HCT116 (cell line): ENCODE data around the gene SLC23A3. TPM values are rescaled to one million over a fixed set of nuclear protein-coding genes. Genes with fewer than 3 reads are reported as not detected.
A peak's percentile ranks its signal among the peaks of the same experiment; 100 is the strongest.

Source experiments
- ATAC-seq: fragments of 200-7000 bp; cut with Tn5 transposase; 2 replicates; pipeline ENCODE4 v1.9.1; 2020; ENCODE audit warnings: mild to moderate bottlenecking, moderate library complexity
- BruUV-seq: library from RNA; stranded (reverse); fragments of 400-500 nt; replicated peaks from 2 replicates; lab custom pipeline; 2021; lab: Mats Ljungman, UMichigan
- CTCF ChIA-PET: fragments of 300-600 bp; sonication (Branson Sonifier 250); formaldehyde crosslinking; loops from one replicate; lab custom pipeline; 2021; ENCODE audit warnings: antibody characterized with exemption; lab: Charles Lee
- POLR2A ChIA-PET: fragments of 300-600, 350-600 bp; sonication (Branson Sonifier 250); formaldehyde crosslinking; loops from one replicate; lab custom pipeline; 2021; ENCODE audit warnings: antibody characterized with exemption; lab: Charles Lee
- RAD21 ChIA-PET, 2 experiments: fragments of 300-600 bp; sonication (Branson Sonifier 250); formaldehyde crosslinking; loops; one replicate each; lab custom pipeline; 2023; ENCODE audit warnings: low total read pairs in 2 of 2; ENCODE audit not compliant: uncharacterized antibody in 2 of 2, unreplicated experiment in 2 of 2, low non-redundant PET in 1 of 2; lab: Charles Lee
- DNase-seq: peaks from one replicate; pipeline ENCODE4 v3.0.0-alpha.2; 2010; ENCODE audit warnings: low read depth, low spot score
- H2AFZ ChIP-seq: fragments of 200-600 bp; shearing (Covaris generic), sonication (generic); 2 replicates; pipeline ENCODE4 v1.6.1; 2017; ENCODE audit warnings: low read depth, mixed run types, mixed read lengths, antibody characterized with exemption, low read length; ENCODE audit not compliant: poor library complexity, severe bottlenecking
- H3K27ac ChIP-seq: 2 replicates; pipeline ENCODE4 v1.5.1; 2012; ENCODE audit warnings: low read depth, low read length
- H3K27me3 ChIP-seq: fragments of 200-600 bp; sonication (generic); 2 replicates; pipeline ENCODE4 v1.6.1; 2016; ENCODE audit warnings: mixed run types, low read length, mixed read lengths; ENCODE audit not compliant: insufficient read depth
- H3K36me3 ChIP-seq, 2 experiments: fragments of 200-500 bp in 1 of 2; fragments of 200-600 bp in 1 of 2; sonication (Bioruptor generic) in 1 of 2; sonication (generic) in 1 of 2; 2 replicates each; pipeline versions ENCODE4 v1.5.1 to v1.6.1; 2014 to 2016; ENCODE audit warnings: low read length in 2 of 2, inconsistent platforms in 1 of 2, mixed read lengths in 1 of 2, mixed run types in 1 of 2; ENCODE audit not compliant: insufficient read depth in 2 of 2, control insufficient read depth in 1 of 2
- H3K4me1 ChIP-seq, 2 experiments: fragments of 200-600 bp in 1 of 2; sonication (generic) in 1 of 2; 2 replicates each; pipeline versions ENCODE4 v1.5.1 to v1.6.1; 2012 to 2017; ENCODE audit warnings: low read length in 2 of 2, inconsistent platforms in 1 of 2, mild to moderate bottlenecking in 1 of 2, mixed read lengths in 1 of 2, mixed run types in 1 of 2, moderate library complexity in 1 of 2; ENCODE audit not compliant: insufficient read depth in 2 of 2, control insufficient read depth in 1 of 2
- H3K4me2 ChIP-seq: fragments of 200-600 bp; sonication (generic); 2 replicates; pipeline ENCODE4 v1.6.1; 2017; ENCODE audit warnings: mixed run types, low read length, mixed read lengths
- H3K4me3 ChIP-seq, 2 experiments: fragments of 200-600 bp in 1 of 2; sonication (generic) in 1 of 2; replicated peaks in 1 of 2; 2 replicates each; pipeline ENCODE4 v1.5.1; 2011 to 2016; ENCODE audit warnings: low read length in 2 of 2, control low read depth in 1 of 2, low read depth in 1 of 2, mild to moderate bottlenecking in 1 of 2, mixed read lengths in 1 of 2, mixed run types in 1 of 2
- H3K79me2 ChIP-seq: fragments of 200-600 bp; sonication (generic); 2 replicates; pipeline ENCODE4 v1.6.1; 2017; ENCODE audit warnings: mild to moderate bottlenecking, mixed run types, low read length, moderate library complexity, mixed read lengths; ENCODE audit not compliant: insufficient read depth
- H3K9ac ChIP-seq: fragments of 200-600 bp; sonication (generic); 2 replicates; pipeline ENCODE4 v1.6.1; 2016; ENCODE audit warnings: low read length, mixed read lengths
- H3K9me2 ChIP-seq: fragments of 200-600 bp; sonication (generic), shearing (Covaris generic); 2 replicates; pipeline ENCODE4 v1.6.1; 2017; ENCODE audit warnings: mixed run types, mild to moderate bottlenecking, moderate library complexity; ENCODE audit not compliant: insufficient read depth
- H3K9me3 ChIP-seq, 2 experiments: fragments of 200-500 bp in 1 of 2; fragments of 200-600 bp in 1 of 2; sonication (Bioruptor generic) in 1 of 2; sonication (generic) in 1 of 2; 2 replicates each; pipeline ENCODE4 v1.6.1; 2014 to 2017; ENCODE audit warnings: low read length in 2 of 2, mixed read lengths in 2 of 2, inconsistent platforms in 1 of 2, low read depth in 1 of 2, mild to moderate bottlenecking in 1 of 2, mixed run types in 1 of 2, moderate library complexity in 1 of 2; ENCODE audit not compliant: control insufficient read depth in 1 of 2, insufficient read depth in 1 of 2
- H4K20me1 ChIP-seq: fragments of 200-600 bp; sonication (generic), shearing (Covaris generic); 2 replicates; pipeline ENCODE4 v1.6.1; 2017; ENCODE audit warnings: mixed run types, mild to moderate bottlenecking, moderate library complexity; ENCODE audit not compliant: insufficient read depth
- ELF1 ChIP-seq: IDR thresholded peaks from 2 replicates; pipeline ENCODE4 v1.6.1; 2012; ENCODE audit warnings: low read depth, borderline replicate concordance
- POLR2A ChIP-seq: IDR thresholded peaks from 2 replicates; pipeline ENCODE4 v1.7.0; 2011; ENCODE audit warnings: borderline replicate concordance; ENCODE audit not compliant: insufficient read depth, insufficient read length; ENCODE audit errors: extremely low read depth
- RAD21 ChIP-seq: IDR thresholded peaks from 2 replicates; pipeline ENCODE4 v1.6.1; 2012; ENCODE audit warnings: low read depth, mild to moderate bottlenecking
- TCF7L2 ChIP-seq: IDR thresholded peaks from 2 replicates; pipeline ENCODE4 v1.7.0; 2011; ENCODE audit warnings: borderline replicate concordance, inconsistent platforms; ENCODE audit not compliant: insufficient read depth, insufficient read length; ENCODE audit errors: extremely low read depth
- YY1 ChIP-seq: IDR thresholded peaks from 2 replicates; pipeline ENCODE4 v1.6.1; 2011; ENCODE audit warnings: low read length, low read depth, moderate library complexity, mild to moderate bottlenecking; ENCODE audit not compliant: insufficient replicate concordance; ENCODE audit errors: extremely low read depth
- ZFX ChIP-seq: fragments of 450-650 bp; IDR thresholded peaks from 2 replicates; pipeline ENCODE4 v1.6.1; 2017
- intact Hi-C: fragments of 100-400 bp; cut with micrococcal nuclease; formaldehyde crosslinking; loops from 2 replicates; pipeline ENCODE4 v1.10.0; 2022
- total RNA-seq: library from RNA; stranded (reverse); gene quantifications from one replicate; pipeline ENCODE4 v1.2.1, GENCODE V29; 2021; ENCODE audit not compliant: unreplicated experiment
- TF ChIP-seq, protein P1 (sequence below): IDR thresholded peaks from 2 replicates; pipeline ENCODE4 v1.6.1; 2012; ENCODE audit warnings: low read depth

Gene SLC23A3
- total RNA-seq, 1 experiment from 2014 or later, result 4.8 TPM

DNA sequence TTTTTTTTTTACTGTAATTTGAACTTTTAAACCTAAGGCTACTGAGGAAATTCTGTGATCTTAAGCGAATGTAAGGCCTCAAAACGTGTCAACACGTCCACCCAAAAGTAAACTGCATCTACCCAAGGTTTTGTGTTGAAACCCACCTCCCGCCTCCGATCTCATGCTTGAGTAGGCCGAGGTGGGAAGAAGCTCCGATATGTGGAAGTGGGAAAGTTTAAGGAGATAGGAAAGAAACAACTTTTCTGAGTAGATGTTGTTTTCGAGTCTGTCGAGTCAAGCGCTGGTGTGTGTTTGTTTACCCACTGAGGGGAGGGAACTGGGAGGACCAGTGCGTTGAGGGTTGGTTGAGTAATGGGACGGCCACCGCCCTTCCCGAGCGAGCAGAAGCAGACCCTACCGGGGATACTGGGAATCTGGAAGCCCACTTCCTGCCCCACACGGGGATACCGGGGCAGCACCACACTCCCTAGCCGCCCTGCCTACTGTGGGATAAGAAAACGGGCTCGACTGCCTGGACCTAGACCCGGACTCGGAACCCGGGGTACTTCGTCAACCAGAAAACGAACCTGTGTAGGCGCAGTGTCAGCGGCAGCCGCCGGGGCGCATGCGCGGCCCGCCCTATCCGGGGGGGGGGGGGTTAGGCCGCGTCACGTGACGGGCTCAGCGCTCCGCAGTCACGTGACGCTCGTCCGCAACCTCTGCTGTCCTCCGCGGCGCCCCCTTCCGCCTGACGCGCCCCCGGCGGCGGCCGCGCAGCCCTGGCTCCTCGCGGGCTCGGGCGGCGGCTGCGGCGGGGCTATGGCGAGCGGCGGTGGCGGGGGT, 7.9 kb upstream of the SLC23A3 start, which contains the start of gene RETREG2 (continued):
- TF ChIP-seq, protein P1, sequence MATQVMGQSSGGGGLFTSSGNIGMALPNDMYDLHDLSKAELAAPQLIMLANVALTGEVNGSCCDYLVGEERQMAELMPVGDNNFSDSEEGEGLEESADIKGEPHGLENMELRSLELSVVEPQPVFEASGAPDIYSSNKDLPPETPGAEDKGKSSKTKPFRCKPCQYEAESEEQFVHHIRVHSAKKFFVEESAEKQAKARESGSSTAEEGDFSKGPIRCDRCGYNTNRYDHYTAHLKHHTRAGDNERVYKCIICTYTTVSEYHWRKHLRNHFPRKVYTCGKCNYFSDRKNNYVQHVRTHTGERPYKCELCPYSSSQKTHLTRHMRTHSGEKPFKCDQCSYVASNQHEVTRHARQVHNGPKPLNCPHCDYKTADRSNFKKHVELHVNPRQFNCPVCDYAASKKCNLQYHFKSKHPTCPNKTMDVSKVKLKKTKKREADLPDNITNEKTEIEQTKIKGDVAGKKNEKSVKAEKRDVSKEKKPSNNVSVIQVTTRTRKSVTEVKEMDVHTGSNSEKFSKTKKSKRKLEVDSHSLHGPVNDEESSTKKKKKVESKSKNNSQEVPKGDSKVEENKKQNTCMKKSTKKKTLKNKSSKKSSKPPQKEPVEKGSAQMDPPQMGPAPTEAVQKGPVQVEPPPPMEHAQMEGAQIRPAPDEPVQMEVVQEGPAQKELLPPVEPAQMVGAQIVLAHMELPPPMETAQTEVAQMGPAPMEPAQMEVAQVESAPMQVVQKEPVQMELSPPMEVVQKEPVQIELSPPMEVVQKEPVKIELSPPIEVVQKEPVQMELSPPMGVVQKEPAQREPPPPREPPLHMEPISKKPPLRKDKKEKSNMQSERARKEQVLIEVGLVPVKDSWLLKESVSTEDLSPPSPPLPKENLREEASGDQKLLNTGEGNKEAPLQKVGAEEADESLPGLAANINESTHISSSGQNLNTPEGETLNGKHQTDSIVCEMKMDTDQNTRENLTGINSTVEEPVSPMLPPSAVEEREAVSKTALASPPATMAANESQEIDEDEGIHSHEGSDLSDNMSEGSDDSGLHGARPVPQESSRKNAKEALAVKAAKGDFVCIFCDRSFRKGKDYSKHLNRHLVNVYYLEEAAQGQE, result no peak
- TF ChIP-seq TCF7L2, result no peak
- TF ChIP-seq ELF1, result no peak

DNA sequence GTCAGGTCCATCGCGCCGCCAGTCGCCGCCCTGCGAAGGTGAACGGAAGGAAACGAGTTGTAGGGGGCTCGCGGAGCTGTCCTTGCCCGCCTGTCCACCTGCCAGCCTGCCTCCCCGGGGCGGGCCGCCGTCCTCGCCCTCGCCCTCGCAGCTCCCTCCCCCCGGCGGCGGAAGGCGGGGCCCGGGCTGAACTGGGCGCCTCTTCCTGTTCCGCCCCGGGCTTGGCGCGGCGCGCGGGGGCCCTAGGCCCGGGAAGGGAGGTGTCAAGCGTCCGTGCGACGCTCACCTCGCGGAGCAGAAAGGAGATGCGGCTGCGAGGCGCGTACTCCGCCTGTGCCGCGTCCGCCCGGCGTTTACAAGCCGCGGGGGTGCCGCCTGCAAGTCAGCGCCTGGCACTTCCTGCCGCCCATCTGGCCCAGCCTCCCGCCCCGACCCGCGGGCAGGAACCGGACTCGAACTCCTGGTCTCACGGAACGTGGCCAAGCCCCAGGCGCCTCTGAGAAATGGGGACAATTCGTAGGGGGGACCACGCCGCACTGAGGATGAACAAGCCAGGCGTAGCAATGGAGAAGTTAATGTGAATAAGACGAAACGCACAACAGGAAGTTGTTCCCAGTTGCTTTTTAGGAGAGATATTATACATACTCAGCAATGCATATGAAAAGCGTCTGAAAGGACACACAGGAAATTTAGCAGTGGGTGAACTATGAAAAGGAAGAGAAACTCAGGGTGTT, 7.2 kb upstream of the SLC23A3 start, which contains the start of gene CNPPD1:
Gene CNPPD1, minus strand, starts transcription at position 108 of the 734 bp plus-strand sequence. Its CDS starts 97 bp downstream, at position 11.
- TF ChIP-seq RAD21, result no peak
- peak; percentile 88 for TF ChIP-seq POLR2A
- peak; percentile 64; the same call in 1 of the 2 replicates for TF ChIP-seq ZFX
- TF ChIP-seq YY1, result peak; percentile 61
- ATAC-seq, result peak; percentile 78
- H3K9me2 ChIP-seq, result no peaks in the 10 kb centered on the region
- peaks cover 10 to 27% of the 10 kb centered on the region in 2 experiments for H3K4me1 ChIP-seq
- H3K27ac ChIP-seq, result peak within 1 kb of the TSS; percentile 97
- no peaks in the 10 kb centered on the region for H3K27me3 ChIP-seq
- no peaks in the 10 kb centered on the region for H4K20me1 ChIP-seq
- H3K9ac ChIP-seq, result peak within 1 kb of the TSS; percentile 85
- peak within 1 kb of the TSS; percentile 87 to 93 for H3K4me3 ChIP-seq
- H3K4me2 ChIP-seq, result peak within 1 kb of the TSS; percentile 98
- peaks cover 23% of the 10 kb centered on the region for H3K79me2 ChIP-seq
- intact Hi-C loops, result loop anchor here (2.0 to 10.0 kb wide), 3 partner anchors 30 to 358 kb away; partner anchors contain the start of genes DNPEP and ZFAND2B
- RAD21 ChIA-PET, result interaction anchor here (0.9 to 1.6 kb wide), 2 partner anchors 41 to 118 kb away, joined by 3 to 5 read pairs; no protein-coding TSS in a partner anchor
- H3K36me3 ChIP-seq, result peaks cover 4 to 16% of the 10 kb centered on the region in 2 experiments; a peak in 3 of 4 replicates
- CTCF ChIA-PET, result interaction anchor here (0.6 to 1.9 kb wide), 6 partner anchors 11 to 175 kb away, joined by 3 to 16 read pairs (median 4); no protein-coding TSS in a partner anchor
- peak within 1 kb of the TSS; percentile 35 for H2AFZ ChIP-seq
- DNase-seq, result peak; percentile 56
- BruUV-seq, result no TSS peak
- H3K9me3 ChIP-seq, result no peaks in the 10 kb centered on the region
- POLR2A ChIA-PET, result interaction anchor here (0.8 to 1.4 kb wide), 4 partner anchors 16 to 41 kb away, joined by 3 to 5 read pairs (median 4); partner anchors contain the start of gene ZFAND2B
